GM19467 (cell line): ENCODE data around the gene NPDC1.

Source experiments
- ATAC-seq: cut with Tn5 transposase; IDR thresholded peaks from one replicate; pipeline ENCODE4 v1.9.1; 2021; ENCODE audit warnings: mild to moderate bottlenecking, moderate library complexity; ENCODE audit not compliant: unreplicated experiment

The NPDC1 gene

GRCh38 chr9:136997371-136997770, 48.6 kb downstream of the NPDC1 start:
- no peak for ATAC-seq

- ATAC-seq = no peak
These were observed 49.4 kb downstream of the NPDC1 start, which contains the start of gene CLIC3 for GRCh38 chr9:136996361-136997292. Gene CLIC3, minus strand, starts transcription at chr9:136996568. Its CDS starts 25 bp downstream, at chr9:136996543.

DNA sequence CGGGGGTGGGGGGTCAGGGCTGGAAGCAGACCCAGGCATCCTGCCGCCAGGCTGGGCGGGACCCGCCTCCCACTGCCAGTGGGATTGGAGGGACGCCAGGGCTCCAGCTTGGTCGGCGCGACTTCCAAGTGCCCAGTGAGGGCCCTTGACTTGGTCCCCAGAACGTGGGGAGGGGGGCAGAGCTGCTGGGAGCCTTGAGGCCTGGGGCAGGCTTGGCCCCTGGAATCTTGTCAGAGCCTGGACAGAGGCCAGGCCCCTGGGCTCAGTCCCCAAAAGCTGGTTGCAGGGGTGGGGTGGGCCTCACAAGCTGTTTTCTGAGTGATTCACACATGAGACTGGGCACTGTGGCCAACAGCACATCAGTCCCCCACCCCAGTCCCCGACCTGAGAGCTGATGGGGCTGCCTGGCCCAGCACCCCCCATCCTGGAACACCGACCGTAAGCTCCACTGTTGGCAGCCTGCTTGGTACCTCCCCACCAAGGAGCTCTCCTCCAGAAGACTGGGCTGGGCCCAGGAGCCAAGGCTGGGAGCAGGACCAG, 50.1 kb downstream of the NPDC1 start:
- ATAC-seq = no peak

- no peak for ATAC-seq
These were observed 50.6 kb downstream of the NPDC1 start for GRCh38 chr9:136995362-136995761.

DNA sequence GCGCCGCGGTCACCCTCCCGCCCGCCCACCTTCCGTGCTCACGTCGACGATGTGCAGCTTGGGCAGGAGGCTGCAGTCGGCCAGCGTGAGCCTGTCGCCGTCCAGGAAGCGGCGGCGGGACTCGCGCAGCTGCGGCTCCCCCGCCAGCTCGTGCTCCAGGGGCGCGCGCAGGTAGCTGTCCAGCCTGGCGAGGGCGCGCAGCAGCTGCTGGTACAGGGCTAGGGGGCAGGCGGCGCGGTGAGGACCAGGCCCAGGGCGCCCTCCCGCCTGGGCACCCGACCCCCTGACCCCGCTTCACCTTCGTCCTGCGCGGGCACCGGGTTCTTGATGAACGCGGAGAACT, 51.1 kb downstream of the NPDC1 start:
- ATAC-seq = no peak

DNA sequence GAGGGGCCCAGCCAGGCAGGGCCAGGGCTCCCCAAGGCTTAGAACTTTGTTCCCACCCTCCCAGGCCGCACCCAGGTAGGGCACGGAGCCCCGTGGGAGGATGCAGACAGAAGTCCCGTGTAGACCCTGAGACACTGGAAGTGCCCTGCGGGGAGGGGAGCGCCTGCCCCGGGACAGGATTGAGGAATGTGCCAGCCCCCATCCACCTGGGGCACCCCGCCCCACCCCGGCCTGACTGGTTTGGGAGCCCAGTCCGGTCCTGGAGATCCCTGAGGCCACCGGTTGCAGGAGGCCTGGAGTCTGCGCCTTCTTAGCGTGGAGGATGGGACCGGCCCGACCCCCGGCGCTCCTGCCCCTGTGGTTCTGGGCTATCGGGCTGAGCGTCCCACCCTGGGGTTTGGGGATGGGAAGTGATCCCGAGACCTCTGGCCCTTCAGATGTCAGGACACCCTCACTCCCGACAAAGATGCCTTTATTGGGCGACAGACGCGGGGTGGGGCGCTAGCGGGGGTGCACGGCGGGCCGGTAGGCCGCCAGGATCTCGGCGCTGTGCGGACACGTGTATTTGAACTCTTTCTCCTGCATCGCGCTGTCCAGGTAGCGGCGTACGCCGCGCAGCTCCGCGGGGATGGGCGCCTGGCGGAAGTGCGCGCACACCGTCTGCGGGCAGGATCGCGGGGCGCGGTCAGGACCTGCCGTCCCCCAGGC, 51.6 kb downstream of the NPDC1 start:
- ATAC-seq = no peak

- ATAC-seq = no peak
These were observed 53.1 kb downstream of the NPDC1 start for GRCh38 chr9:136992819-136993369.

DNA sequence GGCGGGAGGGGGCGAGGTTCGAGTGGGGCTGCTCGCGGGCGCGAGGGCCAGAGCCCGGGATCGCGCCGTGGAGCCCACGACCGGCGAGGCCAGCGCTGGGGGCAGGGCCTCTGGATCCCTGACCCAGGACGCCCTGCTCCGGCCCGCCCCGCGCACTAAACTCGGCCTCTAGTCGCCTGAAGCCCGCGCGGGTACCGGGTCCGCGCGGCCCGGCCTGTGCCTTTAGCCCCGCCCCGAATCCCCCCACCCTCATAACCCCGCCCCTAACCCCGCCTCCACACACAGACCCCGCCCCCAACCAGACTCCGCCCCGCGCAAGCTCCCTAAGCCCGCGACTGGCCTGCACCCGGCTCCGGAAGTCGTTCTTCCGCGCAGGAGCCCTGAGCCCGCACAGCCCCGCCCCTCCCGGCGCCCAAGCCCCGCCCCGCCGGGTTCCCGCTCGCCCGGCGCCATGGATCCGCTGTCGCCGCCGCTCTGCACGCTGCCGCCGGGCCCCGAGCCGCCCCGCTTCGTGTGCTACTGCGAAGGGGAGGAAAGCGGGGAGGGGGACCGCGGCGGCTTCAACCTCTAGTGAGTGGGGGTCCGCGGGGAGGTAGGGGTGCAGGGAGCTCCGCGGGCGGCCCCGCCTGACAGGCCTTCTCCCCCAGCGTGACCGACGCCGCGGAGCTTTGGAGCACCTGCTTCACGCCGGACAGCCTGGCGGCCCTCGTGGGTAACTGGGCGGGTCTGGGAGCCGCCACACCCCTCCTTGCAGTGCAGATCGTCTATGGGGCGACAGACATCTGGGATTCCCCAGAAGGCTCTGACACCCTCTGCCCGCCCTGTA, 53.8 kb downstream of the NPDC1 start, which contains the start of gene PAXX:
PAXX (plus strand) TSS at position 430 of the 826 bp plus-strand sequence; CDS start at position 452, 22 bp downstream.
- ATAC-seq = peak; percentile 64

- ATAC-seq = no peak
These were observed 55.6 kb downstream of the NPDC1 start for GRCh38 chr9:136990242-136990911.
